GM23338 (cell line): ENCODE results near the gene LENEP. TPM values are rescaled to one million over a fixed set of nuclear protein-coding genes. Genes with fewer than 3 reads are reported as not detected.

ENCODE experiments used
- ATAC-seq: fragments of 200-7000 bp; cut with Tn5 transposase; 3 replicates; pipeline ENCODE4 v1.9.1; 2020
- DNase-seq: peaks from one replicate; pipeline ENCODE4 v3.0.0-alpha.2; 2015; ENCODE audit warnings: low spot score
- H2AFZ ChIP-seq: fragments of 200-600 bp; sonication (generic); 2 replicates; pipeline ENCODE4 v1.8.0; 2016; ENCODE audit warnings: antibody characterized with exemption, mild to moderate bottlenecking, moderate library complexity
- H3F3A ChIP-seq: fragments of 200-600 bp; sonication (generic); replicated peaks from 2 replicates; pipeline ENCODE4 v1.8.0; 2017; ENCODE audit warnings: antibody characterized with exemption, mixed run types, low read depth
- H3K27ac ChIP-seq: fragments of 200-600 bp; sonication (generic); 2 replicates; pipeline ENCODE4 v1.6.1; 2016; ENCODE audit warnings: low read depth
- H3K27me3 ChIP-seq: fragments of 200-600 bp; sonication (generic); 2 replicates; pipeline ENCODE4 v1.8.0; 2016; ENCODE audit warnings: mild to moderate bottlenecking, mixed run types, moderate library complexity; ENCODE audit not compliant: insufficient read depth
- H3K36me3 ChIP-seq: fragments of 200-600 bp; sonication (generic); 2 replicates; pipeline ENCODE4 v1.8.0; 2016; ENCODE audit warnings: mild to moderate bottlenecking; ENCODE audit not compliant: insufficient read depth
- H3K4me1 ChIP-seq: fragments of 200-600 bp; sonication (generic); 2 replicates; pipeline ENCODE4 v1.8.0; 2016; ENCODE audit warnings: mild to moderate bottlenecking, moderate library complexity; ENCODE audit not compliant: insufficient read depth
- H3K4me2 ChIP-seq: fragments of 200-600 bp; sonication (generic); 2 replicates; pipeline ENCODE4 v1.7.1; 2017; ENCODE audit warnings: mixed run types
- H3K4me3 ChIP-seq: fragments of 200-600 bp; sonication (generic); 2 replicates; pipeline ENCODE4 v1.6.1; 2016; ENCODE audit warnings: mixed run types
- H3K79me2 ChIP-seq: fragments of 200-600 bp; sonication (generic); replicated peaks from 2 replicates; pipeline ENCODE4 v1.8.0; 2017; ENCODE audit warnings: mild to moderate bottlenecking; ENCODE audit not compliant: insufficient read depth
- H3K9me2 ChIP-seq: fragments of 200-600 bp; sonication (generic); 2 replicates; pipeline ENCODE4 v1.8.0; 2017; ENCODE audit not compliant: insufficient read depth
- H4K20me1 ChIP-seq: fragments of 200-600 bp; sonication (generic); replicated peaks from 2 replicates; pipeline ENCODE4 v1.8.0; 2017; ENCODE audit warnings: mild to moderate bottlenecking; ENCODE audit not compliant: insufficient read depth
- H3K27ac Mint-ChIP-seq: 2 replicates; pipeline ENCODE4 v1.8.0; 2020; ENCODE audit warnings: inconsistent platforms, mild to moderate bottlenecking, moderate library complexity, mixed read lengths
- H3K27me3 Mint-ChIP-seq: 3 replicates; pipeline ENCODE4 v1.8.0; 2022; ENCODE audit warnings: low read depth, mild to moderate bottlenecking, moderate library complexity, mixed read lengths, inconsistent platforms; ENCODE audit not compliant: insufficient read depth, poor library complexity
- H3K36me3 Mint-ChIP-seq: 3 replicates; pipeline ENCODE4 v1.8.0; 2021; ENCODE audit warnings: low read depth, mild to moderate bottlenecking, inconsistent platforms, moderate library complexity, mixed read lengths
- H3K4me1 Mint-ChIP-seq: 3 replicates; pipeline ENCODE4 v1.8.0; 2020; ENCODE audit warnings: mild to moderate bottlenecking, inconsistent platforms, mixed read lengths
- H3K4me3 Mint-ChIP-seq: 3 replicates; pipeline ENCODE4 v1.8.0; 2021; ENCODE audit warnings: moderate library complexity, mild to moderate bottlenecking, inconsistent platforms, mixed read lengths
- H3K9me3 Mint-ChIP-seq: 3 replicates; pipeline ENCODE4 v1.8.0; 2020; ENCODE audit warnings: moderate library complexity, mild to moderate bottlenecking, inconsistent platforms, mixed read lengths
- CTCF ChIP-seq, 2 experiments: fragments of 200-600 bp in 1 of 2; sonication (generic) in 1 of 2; conservative IDR thresholded peaks; 2 replicates each; pipeline versions ENCODE4 v1.5.1 to v1.6.1; 2016 to 2017; ENCODE audit warnings: antibody characterized with exemption in 2 of 2, low read depth in 2 of 2, mild to moderate bottlenecking in 2 of 2, moderate library complexity in 1 of 2
- ETS1 ChIP-seq: IDR thresholded peaks from 2 replicates; pipeline ENCODE4 v1.6.1; 2016; ENCODE audit warnings: antibody characterized with exemption
- EZH2phosphoT487 ChIP-seq: fragments of 200-600 bp; sonication (generic); IDR thresholded peaks from one replicate; pipeline ENCODE4 v1.8.1; 2018; ENCODE audit warnings: antibody characterized with exemption; ENCODE audit not compliant: unreplicated experiment
- NANOG ChIP-seq: IDR thresholded peaks from 2 replicates; pipeline ENCODE4 v1.6.1; 2016; ENCODE audit warnings: antibody characterized with exemption, borderline replicate concordance
- POLR2AphosphoS5 ChIP-seq: IDR thresholded peaks from 2 replicates; pipeline ENCODE4 v1.6.1; 2016; ENCODE audit warnings: antibody characterized with exemption, low read depth
- ZNF331 ChIP-seq: fragments of 250-450 bp; sonication (Bioruptor Pico); IDR thresholded peaks from 2 replicates; pipeline ENCODE4 v1.5.0; 2020; ENCODE audit warnings: low read depth, mild to moderate bottlenecking, moderate library complexity
- ZNF462 ChIP-seq: fragments of 250-450 bp; sonication (Bioruptor Pico); IDR thresholded peaks from 2 replicates; pipeline ENCODE4 v1.5.0; 2020; ENCODE audit warnings: mild to moderate bottlenecking, moderate library complexity
- polyA plus RNA-seq: library from polyadenylated mRNA; unstranded; fragments of >200 nt; fragmentation: Nextera tagmentation; extraction: Ambion mirVana; gene quantifications from 2 replicates; pipeline ENCODE4 v1.2.1, GENCODE V29; 2016
- total RNA-seq: library from RNA; depleted of rRNA; stranded (reverse); fragments of >200 nt; shearing (Covaris generic); gene quantifications from 2 replicates; pipeline ENCODE4 v1.2.3, GENCODE V29; 2014

Gene LENEP
- total and polyA plus RNA-seq, 2 experiments from 2014 or later, result 1.6 TPM; not detected in 1

- TF ChIP-seq ZNF462 (no peak), POLR2AphosphoS5 (no peak), CTCF (conservative IDR thresholded peaks at IDR 0.05; ENCODE audit: low read depth in 2 of 2) (no peak), ZNF331 (no peak)
These were observed 24.5 kb downstream of the LENEP start (continued) for GRCh38 chr1:155017946-155018316.

- Mint-ChIP-seq H3K4me3 (no peak overlapping the region), H3K36me3 (peaks cover 24% of the 10 kb centered on the region), H3K27ac (no peak overlapping the region), H3K27me3 (peaks cover 24% of the 10 kb centered on the region), H3K9me3 (no peaks in the 10 kb centered on the region), H3K4me1 (peaks cover 41% of the 10 kb centered on the region)
- TF ChIP-seq ETS1 (no peak), NANOG (no peak), CTCF (conservative IDR thresholded peaks at IDR 0.05; ENCODE audit: low read depth in 2 of 2) (no peak), EZH2phosphoT487 (no peak)
- H2AFZ ChIP-seq, result no peak overlapping the region
- ATAC-seq (no peak), DNase-seq (no peak)
- no peak overlapping the region for H3K27ac ChIP-seq
- H3K4me3 ChIP-seq, result no peak overlapping the region
- H3K4me1 ChIP-seq, result peaks cover 19% of the 10 kb centered on the region
- H3F3A ChIP-seq, result no peaks in the 10 kb centered on the region
- H3K4me2 ChIP-seq, result no peak overlapping the region
- H4K20me1 ChIP-seq, result 0 out of 2 replicates have a peak, but pooled peaks cover 3% of the 10 kb centered on the region
- H3K27me3 ChIP-seq, result no peaks in the 10 kb centered on the region
- H3K36me3 ChIP-seq, result no peaks in the 10 kb centered on the region
- no peaks in the 10 kb centered on the region for H3K79me2 ChIP-seq
- H3K9me2 ChIP-seq, result no peaks in the 10 kb centered on the region
These were observed 25.4 kb downstream of the LENEP start for GRCh38 chr1:155018617-155019348.
